ENCODE data around the gene CPLX3.

CPLX3 gene

DNA sequence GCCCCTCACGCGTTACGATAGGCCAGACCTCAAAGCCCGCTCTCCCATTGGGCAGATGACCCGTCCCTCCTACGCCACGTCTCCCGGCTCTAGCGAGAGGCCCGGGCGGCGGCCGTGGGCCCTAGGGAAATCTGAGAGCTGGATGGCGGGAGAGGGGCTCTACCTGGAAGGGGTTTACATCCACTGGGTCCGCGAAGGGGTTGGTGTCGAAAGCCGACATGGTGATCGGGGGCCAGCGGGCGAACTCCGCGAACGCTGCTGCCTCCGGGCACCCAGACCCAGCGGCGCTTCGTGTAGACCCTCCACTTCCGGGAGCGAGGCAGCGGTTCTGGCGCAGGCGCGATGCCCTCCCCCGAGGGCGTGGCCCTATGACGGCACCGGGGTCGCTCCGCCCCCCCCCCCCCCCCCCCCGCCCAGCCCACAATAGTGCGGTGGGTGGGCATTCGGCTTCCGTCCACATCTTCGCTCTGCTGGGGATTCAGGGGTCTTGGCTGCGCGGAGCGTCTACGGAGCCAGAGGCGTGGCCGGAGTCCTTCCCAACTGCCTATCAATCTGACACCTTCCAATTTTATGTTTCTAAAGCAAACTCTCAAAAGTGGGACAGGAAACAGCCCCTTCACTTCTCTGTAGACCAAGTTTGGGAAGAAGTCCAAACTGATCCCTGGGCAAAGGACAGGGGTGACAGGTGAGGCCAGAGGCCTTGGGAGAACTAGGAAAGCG is 46.8 kb downstream of the CPLX3 start, which contains the start of gene SCAMP2:
Gene SCAMP2, minus strand, starts transcription at position 330 of the 720 bp plus-strand sequence. Its CDS starts 110 bp downstream, at position 220.
- peaks cover 8% of the 10 kb centered on the region for H3K36me3 ChIP-seq (ENCODE audit: insufficient read depth, low read length)
- TF ChIP-seq, protein P1, sequence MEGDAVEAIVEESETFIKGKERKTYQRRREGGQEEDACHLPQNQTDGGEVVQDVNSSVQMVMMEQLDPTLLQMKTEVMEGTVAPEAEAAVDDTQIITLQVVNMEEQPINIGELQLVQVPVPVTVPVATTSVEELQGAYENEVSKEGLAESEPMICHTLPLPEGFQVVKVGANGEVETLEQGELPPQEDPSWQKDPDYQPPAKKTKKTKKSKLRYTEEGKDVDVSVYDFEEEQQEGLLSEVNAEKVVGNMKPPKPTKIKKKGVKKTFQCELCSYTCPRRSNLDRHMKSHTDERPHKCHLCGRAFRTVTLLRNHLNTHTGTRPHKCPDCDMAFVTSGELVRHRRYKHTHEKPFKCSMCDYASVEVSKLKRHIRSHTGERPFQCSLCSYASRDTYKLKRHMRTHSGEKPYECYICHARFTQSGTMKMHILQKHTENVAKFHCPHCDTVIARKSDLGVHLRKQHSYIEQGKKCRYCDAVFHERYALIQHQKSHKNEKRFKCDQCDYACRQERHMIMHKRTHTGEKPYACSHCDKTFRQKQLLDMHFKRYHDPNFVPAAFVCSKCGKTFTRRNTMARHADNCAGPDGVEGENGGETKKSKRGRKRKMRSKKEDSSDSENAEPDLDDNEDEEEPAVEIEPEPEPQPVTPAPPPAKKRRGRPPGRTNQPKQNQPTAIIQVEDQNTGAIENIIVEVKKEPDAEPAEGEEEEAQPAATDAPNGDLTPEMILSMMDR (IDR thresholded peaks at IDR 0.05; ENCODE audit: borderline replicate concordance, extremely low read depth, low read length, poor library complexity, severe bottlenecking): no peak
- TF ChIP-seq EZH2 (IDR thresholded peaks at IDR 0.05; ENCODE audit: borderline replicate concordance, low read depth, low read length, severe bottlenecking): no peak
- DNase-seq (peak; percentile 92), ATAC-seq (ENCODE audit: insufficient read depth, low read depth) (peak; percentile 97)
- peaks cover 24% of the 10 kb centered on the region for H4K20me1 ChIP-seq (ENCODE audit: insufficient read depth, low read length)
- H3K79me2 ChIP-seq (ENCODE audit: insufficient read depth, low read length): peaks cover 47% of the 10 kb centered on the region
- no peaks in the 10 kb centered on the region for H3K27me3 ChIP-seq (ENCODE audit: insufficient read depth, low read length, poor library complexity)
- H3K27ac ChIP-seq (ENCODE audit: low read length): peak within 1 kb of the TSS; percentile 91
- peak within 1 kb of the TSS; percentile 92 to 99 for H3K4me3 ChIP-seq (ENCODE audit: low read depth in 1 of 2, low read length in 2 of 2)
- peak within 1 kb of the TSS; percentile 90 for H2AFZ ChIP-seq (ENCODE audit: low read depth, low read length)
- H3K4me1 ChIP-seq (ENCODE audit: insufficient read depth, low read length): peaks cover 41% of the 10 kb centered on the region
- H3K9me3 ChIP-seq (ENCODE audit: insufficient read depth, low read length, severe bottlenecking): no peaks in the 10 kb centered on the region
- peak within 1 kb of the TSS; percentile 94 for H3K4me2 ChIP-seq (ENCODE audit: insufficient read depth, low read length)
- peak within 1 kb of the TSS; percentile 74 for H3K9ac ChIP-seq (ENCODE audit: low read depth, low read length)

- DNase-seq: no peak
- Histone ChIP-seq H3K27ac (ENCODE audit: low read length) (peak overlapping the region; percentile 73), H3K9ac (ENCODE audit: low read depth, low read length) (peak overlapping the region; percentile 74)
These were observed 47.5 kb downstream of the CPLX3 start for GRCh38 chr15:74873756-74874424.

GRCh38 chr15:74878273-74878672 is 51.8 kb downstream of the CPLX3 start:
- DNase-seq: no peak
- peaks cover 10% of the 10 kb centered on the region for H3K4me1 ChIP-seq (ENCODE audit: insufficient read depth, low read length)
- peaks cover 10% of the 10 kb centered on the region for H3K9me3 ChIP-seq (ENCODE audit: insufficient read depth, low read length, severe bottlenecking)
- no peak overlapping the region for H3K27ac ChIP-seq (ENCODE audit: low read length)
- no peak overlapping the region for H3K4me3 ChIP-seq (ENCODE audit: low read depth in 1 of 2, low read length in 2 of 2)
- no peak overlapping the region for H2AFZ ChIP-seq (ENCODE audit: low read depth, low read length)
- H3K9ac ChIP-seq (ENCODE audit: low read depth, low read length): no peak overlapping the region
- no peak for ATAC-seq (ENCODE audit: insufficient read depth, low read depth)
- no peak for TF ChIP-seq EZH2 (IDR thresholded peaks at IDR 0.05; ENCODE audit: borderline replicate concordance, low read depth, low read length, severe bottlenecking)
- TF ChIP-seq, protein P1 (IDR thresholded peaks at IDR 0.05; ENCODE audit: borderline replicate concordance, extremely low read depth, low read length, poor library complexity, severe bottlenecking): no peak
- H3K4me2 ChIP-seq (ENCODE audit: insufficient read depth, low read length): no peak overlapping the region
- no peaks in the 10 kb centered on the region for H3K79me2 ChIP-seq (ENCODE audit: insufficient read depth, low read length)
- no peaks in the 10 kb centered on the region for H3K27me3 ChIP-seq (ENCODE audit: insufficient read depth, low read length, poor library complexity)
- no peaks in the 10 kb centered on the region for H3K36me3 ChIP-seq (ENCODE audit: insufficient read depth, low read length)
- H4K20me1 ChIP-seq (ENCODE audit: insufficient read depth, low read length): no peaks in the 10 kb centered on the region

More at GRCh38 chr15:74873756-74874424, 47.5 kb downstream of the CPLX3 start:
- peaks cover 24% of the 10 kb centered on the region for H4K20me1 ChIP-seq (ENCODE audit: insufficient read depth, low read length)
- peaks cover 41% of the 10 kb centered on the region for H3K4me1 ChIP-seq (ENCODE audit: insufficient read depth, low read length)
- H3K9me3 ChIP-seq (ENCODE audit: insufficient read depth, low read length, severe bottlenecking): no peaks in the 10 kb centered on the region
- peaks cover 3% of the 10 kb centered on the region; the same call in 1 of the 2 replicates for H3K36me3 ChIP-seq (ENCODE audit: insufficient read depth, low read length)
- H2AFZ ChIP-seq (ENCODE audit: low read depth, low read length): peak overlapping the region; percentile 84
- H3K27me3 ChIP-seq (ENCODE audit: insufficient read depth, low read length, poor library complexity): no peaks in the 10 kb centered on the region
- ATAC-seq (ENCODE audit: insufficient read depth, low read depth): no peak
- H3K79me2 ChIP-seq (ENCODE audit: insufficient read depth, low read length): peaks cover 40% of the 10 kb centered on the region
- TF ChIP-seq, protein P1 (IDR thresholded peaks at IDR 0.05; ENCODE audit: borderline replicate concordance, extremely low read depth, low read length, poor library complexity, severe bottlenecking): no peak
- no peak for TF ChIP-seq EZH2 (IDR thresholded peaks at IDR 0.05; ENCODE audit: borderline replicate concordance, low read depth, low read length, severe bottlenecking)
- peak overlapping the region; percentile 22 to 99; a peak in 3 of 4 replicates for H3K4me3 ChIP-seq (ENCODE audit: low read depth in 1 of 2, low read length in 2 of 2)
- H3K4me2 ChIP-seq (ENCODE audit: insufficient read depth, low read length): peak overlapping the region; percentile 94

All from DND-41 (cell line).